ENCODE data around the gene ACOT8. TPM values are rescaled to one million over a fixed set of nuclear protein-coding genes. Genes with fewer than 3 reads are reported as not detected.
"Not testable (repeated sequence)": the region's sequence is repeated elsewhere in the genome, so short reads cannot be mapped to it uniquely, and the experiment has no call there.

ACOT8 gene
- total and polyA plus RNA-seq, 5 donors = 21.1 to 47.9 (median 31.3) TPM

GRCh38 chr20:45813006-45813340, 44.2 kb downstream of the ACOT8 start:
- peak overlapping the region; percentile 57 for H3K4me3 ChIP-seq (ENCODE audit: low read length)
- DNase-seq (no peak), ATAC-seq (no peak)
- H3K27me3 ChIP-seq (ENCODE audit: control insufficient read depth, insufficient read depth) = no peaks in the 10 kb centered on the region
- no peaks in the 10 kb centered on the region for H3K9me3 ChIP-seq (ENCODE audit: control insufficient read depth, low read length)
- intact Hi-C loops (cut with DNase I) = no loop called here
- no peak overlapping the region for H3K27ac ChIP-seq (ENCODE audit: low read length)
- 5% methylated on average over 11 of the region's 11 CpGs for WGBS
- H3K4me1 ChIP-seq (ENCODE audit: control insufficient read depth, insufficient read depth, low read length) = no peaks in the 10 kb centered on the region

- peak; percentile 99 for ATAC-seq
- WGBS = under 1% methylated on average over 65 of the region's 65 CpGs
- intact Hi-C loops (cut with DNase I) = no loop called here
- H3K4me3 ChIP-seq (ENCODE audit: low read length) = peak within 1 kb of the TSS; percentile 57
- H3K9me3 ChIP-seq (ENCODE audit: control insufficient read depth, low read length) = no peaks in the 10 kb centered on the region
- H3K27ac ChIP-seq (ENCODE audit: low read length) = no peak within 1 kb of the TSS
- H3K27me3 ChIP-seq (ENCODE audit: control insufficient read depth, insufficient read depth) = no peaks in the 10 kb centered on the region
- DNase-seq = peak; percentile 97 to 99 (median 98)
- no peaks in the 10 kb centered on the region for H3K4me1 ChIP-seq (ENCODE audit: control insufficient read depth, insufficient read depth, low read length)
Observed at GRCh38 chr20:45812157-45813005, 44.8 kb downstream of the ACOT8 start, which contains the start of gene UBE2C. UBE2C (plus strand) TSS chr20:45812644; CDS start chr20:45812696, 52 bp downstream.

- no peak overlapping the region for H3K4me3 ChIP-seq (ENCODE audit: low read length)
- no peaks in the 10 kb centered on the region for H3K27me3 ChIP-seq (ENCODE audit: control insufficient read depth, insufficient read depth)
- WGBS = 89% methylated on average over 8 of the region's 8 CpGs
- H3K27ac ChIP-seq (ENCODE audit: low read length) = no peak overlapping the region
- intact Hi-C loops (cut with DNase I) = no loop called here
- ATAC-seq = no peak
- no peak for DNase-seq
- no peaks in the 10 kb centered on the region for H3K4me1 ChIP-seq (ENCODE audit: control insufficient read depth, insufficient read depth, low read length)
- H3K9me3 ChIP-seq (ENCODE audit: control insufficient read depth, low read length) = no peaks in the 10 kb centered on the region
Observed at GRCh38 chr20:45810191-45810970, 46.8 kb downstream of the ACOT8 start.

GRCh38 chr20:45801851-45802250, 55.3 kb downstream of the ACOT8 start:
- ATAC-seq (no peak), DNase-seq (no peak)
- 80% methylated on average over 7 of the region's 7 CpGs for WGBS
- intact Hi-C loops (cut with DNase I) = loop anchor here in 1 of 4 donors (10.0 kb wide), 1 partner anchor 163 kb away; no protein-coding TSS in a partner anchor
- no peaks in the 10 kb centered on the region for H3K4me1 ChIP-seq (ENCODE audit: control insufficient read depth, insufficient read depth, low read length)
- H3K27me3 ChIP-seq (ENCODE audit: control insufficient read depth, insufficient read depth) = no peaks in the 10 kb centered on the region
- H3K9me3 ChIP-seq (ENCODE audit: control insufficient read depth, low read length) = no peaks in the 10 kb centered on the region
- no peak overlapping the region for H3K4me3 ChIP-seq (ENCODE audit: low read length)
- no peak overlapping the region for H3K27ac ChIP-seq (ENCODE audit: low read length)

GRCh38 chr20:45798935-45799642, 58.1 kb downstream of the ACOT8 start:
- Histone ChIP-seq H3K4me3 (ENCODE audit: low read length) (no peak overlapping the region), H3K27ac (ENCODE audit: low read length) (peak overlapping the region; percentile 43), H3K27me3 (ENCODE audit: control insufficient read depth, insufficient read depth) (no peaks in the 10 kb centered on the region), H3K9me3 (ENCODE audit: control insufficient read depth, low read length) (no peaks in the 10 kb centered on the region), H3K4me1 (ENCODE audit: control insufficient read depth, insufficient read depth, low read length) (no peaks in the 10 kb centered on the region)
- 31% methylated on average over 4 of the region's 4 CpGs for WGBS
- peak; percentile 47 to 77 (median 66) for DNase-seq
- ATAC-seq = peak; percentile 80 to 83
- intact Hi-C loops (cut with DNase I) = loop anchor here in 1 of 4 donors (10.0 kb wide), 1 partner anchor 166 kb away; no protein-coding TSS in a partner anchor

- 94% methylated on average over 3 of the region's 3 CpGs for WGBS
- intact Hi-C loops (cut with DNase I) = loop anchor here in 1 of 4 donors (10.0 kb wide), 1 partner anchor 167 kb away; no protein-coding TSS in a partner anchor
Observed at GRCh38 chr20:45797955-45798354, 59.2 kb downstream of the ACOT8 start.

GRCh38 chr20:45797510-45797909, 59.7 kb downstream of the ACOT8 start:
- not testable (repeated sequence) for H3K27ac ChIP-seq (ENCODE audit: low read length); H3K27me3 ChIP-seq (ENCODE audit: control insufficient read depth, insufficient read depth); H3K4me3 ChIP-seq (ENCODE audit: low read length); DNase-seq; H3K4me1 ChIP-seq (ENCODE audit: control insufficient read depth, insufficient read depth, low read length); ATAC-seq; H3K9me3 ChIP-seq (ENCODE audit: control insufficient read depth, low read length)
- WGBS = no CpG with 5 or more reads among the region's 1 CpG
- intact Hi-C loops (cut with DNase I) = loop anchor here in 1 of 4 donors (10.0 kb wide), 1 partner anchor 167 kb away; no protein-coding TSS in a partner anchor

More at GRCh38 chr20:45797955-45798354, 59.2 kb downstream of the ACOT8 start:
- not testable (repeated sequence) for H3K4me1 ChIP-seq (ENCODE audit: control insufficient read depth, insufficient read depth, low read length); H3K9me3 ChIP-seq (ENCODE audit: control insufficient read depth, low read length); DNase-seq; H3K27ac ChIP-seq (ENCODE audit: low read length); ATAC-seq; H3K4me3 ChIP-seq (ENCODE audit: low read length); H3K27me3 ChIP-seq (ENCODE audit: control insufficient read depth, insufficient read depth)

- Histone ChIP-seq H3K27ac (ENCODE audit: low read length) (peak overlapping the region; percentile 8), H3K9me3 (ENCODE audit: control insufficient read depth, low read length) (no peaks in the 10 kb centered on the region), H3K4me1 (ENCODE audit: control insufficient read depth, insufficient read depth, low read length) (no peaks in the 10 kb centered on the region), H3K4me3 (ENCODE audit: low read length) (no peak overlapping the region), H3K27me3 (ENCODE audit: control insufficient read depth, insufficient read depth) (no peaks in the 10 kb centered on the region)
- ATAC-seq = no peak
- DNase-seq = no peak
- intact Hi-C loops (cut with DNase I) = loop anchor here in 1 of 4 donors (10.0 kb wide), 1 partner anchor 168 kb away; no protein-coding TSS in a partner anchor
- WGBS = 91% methylated on average over 11 of the region's 11 CpGs
Observed at GRCh38 chr20:45796337-45797065, 60.7 kb downstream of the ACOT8 start.

- Histone ChIP-seq H3K4me3 (ENCODE audit: low read length) (peak overlapping the region; percentile 74), H3K4me1 (ENCODE audit: control insufficient read depth, insufficient read depth, low read length) (no peaks in the 10 kb centered on the region), H3K27ac (ENCODE audit: low read length) (peak overlapping the region; percentile 82), H3K9me3 (ENCODE audit: control insufficient read depth, low read length) (no peaks in the 10 kb centered on the region), H3K27me3 (ENCODE audit: control insufficient read depth, insufficient read depth) (no peaks in the 10 kb centered on the region)
- DNase-seq (no peak), ATAC-seq (peak; percentile 7 to 49)
- intact Hi-C loops (cut with DNase I) = loop anchor here in 1 of 4 donors (10.0 kb wide), 1 partner anchor 172 kb away; no protein-coding TSS in a partner anchor
- WGBS = 27% methylated on average over 19 of the region's 19 CpGs
Observed at GRCh38 chr20:45792317-45793118, 64.7 kb downstream of the ACOT8 start.

Measured in right cardiac atrium (tissue), 5 donors.